ENCODE results near the gene IBA57.
A peak's percentile ranks its signal among the peaks of the same experiment; 100 is the strongest.

The IBA57 gene

DNA sequence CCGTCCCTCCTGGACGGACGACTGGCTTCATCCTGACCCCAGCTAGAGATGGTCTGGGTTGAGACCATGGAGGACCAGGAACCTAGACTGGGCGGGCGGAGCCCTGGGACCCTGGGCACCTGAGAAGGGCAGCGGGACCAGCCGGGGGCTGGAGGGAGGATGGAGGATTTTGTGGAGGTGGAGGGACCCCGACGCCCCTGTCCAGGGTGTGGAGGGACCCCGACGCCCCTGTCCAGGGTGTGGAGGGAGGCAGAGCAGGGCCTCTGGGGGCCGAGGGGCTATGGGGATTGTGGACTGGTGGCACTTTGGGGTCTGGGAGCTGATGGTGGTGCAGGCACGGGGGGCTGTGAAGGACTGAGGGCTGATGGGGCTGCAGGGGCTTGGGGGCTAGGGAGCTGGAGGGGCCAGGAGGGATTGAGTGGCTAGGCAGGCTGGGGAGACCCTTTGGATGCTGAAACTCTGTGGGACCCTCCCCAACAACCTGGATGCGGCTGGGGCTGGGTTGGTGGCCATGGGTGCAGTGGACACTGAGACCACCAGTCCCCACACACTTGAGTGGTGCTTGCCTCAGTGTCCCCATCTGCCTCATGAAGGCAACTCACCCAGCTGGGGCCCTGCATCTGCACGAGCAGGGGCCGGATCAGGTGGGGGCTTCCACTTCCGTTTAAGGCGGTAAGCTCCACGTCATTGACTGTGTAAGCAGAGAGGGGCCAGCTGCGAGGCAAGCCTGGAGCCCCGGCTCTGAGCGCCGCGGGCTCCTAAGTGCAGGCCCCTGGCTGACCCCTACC lies 8.5 kb upstream of the IBA57 start:
- peak; percentile 24 for DNase-seq

DNA sequence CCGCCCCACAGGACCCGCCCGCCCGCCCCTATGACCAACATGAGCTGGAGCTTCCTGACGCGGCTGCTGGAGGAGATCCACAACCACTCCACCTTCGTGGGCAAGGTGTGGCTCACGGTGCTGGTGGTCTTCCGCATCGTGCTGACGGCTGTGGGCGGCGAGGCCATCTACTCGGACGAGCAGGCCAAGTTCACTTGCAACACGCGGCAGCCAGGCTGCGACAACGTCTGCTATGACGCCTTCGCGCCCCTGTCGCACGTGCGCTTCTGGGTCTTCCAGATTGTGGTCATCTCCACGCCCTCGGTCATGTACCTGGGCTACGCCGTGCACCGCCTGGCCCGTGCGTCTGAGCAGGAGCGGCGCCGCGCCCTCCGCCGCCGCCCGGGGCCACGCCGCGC lies 7.9 kb upstream of the IBA57 start:
- no peak for DNase-seq

DNA sequence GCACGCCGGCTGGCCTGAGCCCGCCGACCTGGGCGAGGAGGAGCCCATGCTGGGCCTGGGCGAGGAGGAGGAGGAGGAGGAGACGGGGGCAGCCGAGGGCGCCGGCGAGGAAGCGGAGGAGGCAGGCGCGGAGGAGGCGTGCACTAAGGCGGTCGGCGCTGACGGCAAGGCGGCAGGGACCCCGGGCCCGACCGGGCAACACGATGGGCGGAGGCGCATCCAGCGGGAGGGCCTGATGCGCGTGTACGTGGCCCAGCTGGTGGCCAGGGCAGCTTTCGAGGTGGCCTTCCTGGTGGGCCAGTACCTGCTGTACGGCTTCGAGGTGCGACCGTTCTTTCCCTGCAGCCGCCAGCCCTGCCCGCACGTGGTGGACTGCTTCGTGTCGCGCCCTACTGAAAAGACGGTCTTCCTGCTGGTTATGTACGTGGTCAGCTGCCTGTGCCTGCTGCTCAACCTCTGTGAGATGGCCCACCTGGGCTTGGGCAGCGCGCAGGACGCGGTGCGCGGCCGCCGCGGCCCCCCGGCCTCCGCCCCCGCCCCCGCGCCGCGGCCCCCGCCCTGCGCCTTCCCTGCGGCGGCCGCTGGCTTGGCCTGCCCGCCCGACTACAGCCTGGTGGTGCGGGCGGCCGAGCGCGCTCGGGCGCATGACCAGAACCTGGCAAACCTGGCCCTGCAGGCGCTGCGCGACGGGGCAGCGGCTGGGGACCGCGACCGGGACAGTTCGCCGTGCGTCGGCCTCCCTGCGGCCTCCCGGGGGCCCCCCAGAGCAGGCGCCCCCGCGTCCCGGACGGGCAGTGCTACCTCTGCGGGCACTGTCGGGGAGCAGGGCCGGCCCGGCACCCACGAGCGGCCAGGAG lies 7.2 kb upstream of the IBA57 start:
- no peak for DNase-seq

DNA sequence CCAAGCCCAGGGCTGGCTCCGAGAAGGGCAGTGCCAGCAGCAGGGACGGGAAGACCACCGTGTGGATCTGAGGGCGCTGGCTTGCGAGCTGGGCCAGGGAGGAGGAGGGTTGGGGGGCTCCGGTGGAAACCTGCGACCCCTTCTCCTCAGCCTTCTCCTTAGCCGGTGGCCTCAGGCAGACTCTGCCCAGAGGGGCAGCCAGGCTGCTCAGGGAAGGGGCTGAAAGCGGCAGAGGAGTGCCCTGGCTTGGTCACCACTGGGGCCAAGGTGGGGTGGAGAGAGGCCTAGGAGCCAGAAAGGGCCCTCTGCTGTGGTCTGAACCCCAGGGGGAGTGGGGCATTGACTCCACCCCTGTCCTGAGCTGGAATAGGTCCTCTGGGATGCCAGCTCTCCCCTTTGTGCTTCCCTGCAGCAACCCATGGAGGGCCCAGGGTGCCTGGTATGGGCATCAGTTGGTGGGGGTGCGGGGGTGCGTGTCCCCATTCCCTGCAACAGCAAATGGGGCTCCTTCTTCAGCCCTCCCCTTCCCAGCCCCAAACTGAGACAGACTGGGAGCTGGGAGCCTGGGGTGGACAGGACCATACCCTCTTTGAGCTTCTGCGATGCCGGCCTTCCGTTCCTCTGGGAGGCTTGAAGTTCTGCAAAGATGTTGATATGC lies 6.5 kb upstream of the IBA57 start:
- DNase-seq = no peak

DNA sequence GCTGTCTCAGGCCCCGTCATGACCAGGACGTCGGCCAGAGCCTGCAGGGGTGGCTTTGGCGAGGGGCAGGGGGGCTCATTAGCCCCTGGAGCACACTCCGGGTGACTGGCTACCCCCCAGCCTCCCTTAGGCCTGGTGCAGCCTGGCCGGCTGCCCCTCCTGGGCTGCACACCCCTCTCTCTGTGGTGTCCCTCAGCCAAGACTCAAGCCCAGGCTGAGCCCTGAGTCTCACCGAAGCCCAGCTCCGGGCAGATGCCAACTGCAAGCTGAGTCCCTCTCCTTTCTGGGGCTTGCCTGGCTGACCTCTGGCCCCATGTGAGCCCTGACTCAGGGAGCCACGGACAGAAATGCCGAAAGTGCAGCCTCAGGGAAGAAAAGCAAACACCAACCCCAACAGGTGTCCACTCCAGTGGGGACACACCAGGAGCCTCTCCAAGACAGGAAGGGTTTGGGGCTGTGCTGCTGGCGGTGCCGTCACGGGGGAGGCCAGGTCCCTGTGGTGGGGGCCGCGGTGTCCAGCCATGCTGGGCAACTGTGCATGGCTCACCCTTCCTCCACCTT lies 5.3 kb upstream of the IBA57 start:
- no peak for DNase-seq

DNA sequence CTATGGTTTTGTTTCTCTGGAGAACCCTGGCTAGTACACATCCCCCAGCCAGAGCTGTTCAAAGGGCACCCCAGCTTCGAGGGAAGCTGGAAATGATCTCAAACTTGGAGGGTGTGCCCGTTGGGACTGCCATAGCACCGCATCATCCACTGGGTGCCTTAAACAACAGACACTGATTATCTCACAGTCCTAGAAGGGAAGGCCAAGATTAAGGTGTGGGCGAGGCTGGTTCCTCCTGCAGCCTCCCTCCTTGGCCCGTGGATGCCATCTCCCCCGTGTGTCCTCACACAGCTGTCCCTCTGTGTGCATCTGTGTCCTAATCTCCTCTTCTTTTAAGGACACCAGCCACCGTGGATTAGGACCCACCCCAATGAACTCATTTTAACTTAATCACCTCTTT lies 4.2 kb upstream of the IBA57 start:
- no peak for DNase-seq

DNA sequence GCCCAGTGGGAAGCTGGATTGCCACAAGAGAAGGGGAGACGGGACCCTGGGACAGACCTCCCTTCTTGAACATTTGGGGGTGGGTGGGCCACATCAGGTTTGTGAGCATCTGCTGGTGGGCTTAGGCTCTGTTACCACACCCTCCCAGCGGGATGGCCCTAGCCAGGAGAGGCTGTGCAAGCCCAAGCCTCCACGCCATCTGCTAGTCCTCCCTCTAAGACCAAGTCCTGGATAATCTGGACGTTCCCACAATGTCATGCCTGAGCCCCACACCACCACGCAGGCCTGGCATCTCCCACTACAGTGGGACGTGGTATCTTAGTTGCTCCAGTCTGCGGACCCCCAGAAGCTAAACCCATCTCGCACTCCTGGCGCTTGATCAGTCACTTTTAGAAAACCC lies 3.7 kb upstream of the IBA57 start:
- DNase-seq = no peak

DNA sequence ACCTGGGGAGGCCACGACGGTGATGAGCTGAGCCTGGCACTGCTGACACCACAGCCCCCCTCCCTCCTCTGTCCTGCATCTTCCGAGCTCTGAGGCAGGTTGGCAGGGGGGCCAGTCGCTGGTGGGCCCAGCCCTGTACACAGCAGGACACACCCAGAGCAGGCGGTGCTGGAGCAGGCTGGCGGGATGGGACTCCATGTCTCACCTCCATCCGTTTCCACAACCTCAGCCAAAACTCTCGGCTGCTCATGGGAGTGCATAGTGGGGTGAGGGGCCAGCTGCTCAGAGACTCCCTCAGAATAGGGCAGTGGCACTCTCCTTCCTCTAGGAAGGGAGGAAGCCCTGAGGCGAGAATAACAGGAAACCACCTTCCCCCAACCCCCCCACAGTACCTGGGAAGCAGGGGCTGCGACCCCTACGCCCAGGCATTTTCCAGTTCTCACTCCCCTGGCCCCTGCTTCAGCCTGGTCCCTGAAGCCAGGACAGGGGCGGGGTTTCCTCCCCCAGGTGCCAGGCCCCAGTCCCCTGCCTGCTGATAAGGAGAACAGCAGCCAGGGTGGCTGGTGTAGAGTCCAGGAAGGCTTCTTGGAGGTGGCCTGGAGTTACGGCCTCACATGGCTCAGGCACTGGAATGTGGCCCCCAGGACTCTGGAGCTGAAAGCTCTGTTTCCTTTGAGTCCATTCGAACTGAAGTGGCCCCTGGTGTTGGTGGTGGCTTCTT lies 3.2 kb upstream of the IBA57 start:
- no peak for DNase-seq

DNA sequence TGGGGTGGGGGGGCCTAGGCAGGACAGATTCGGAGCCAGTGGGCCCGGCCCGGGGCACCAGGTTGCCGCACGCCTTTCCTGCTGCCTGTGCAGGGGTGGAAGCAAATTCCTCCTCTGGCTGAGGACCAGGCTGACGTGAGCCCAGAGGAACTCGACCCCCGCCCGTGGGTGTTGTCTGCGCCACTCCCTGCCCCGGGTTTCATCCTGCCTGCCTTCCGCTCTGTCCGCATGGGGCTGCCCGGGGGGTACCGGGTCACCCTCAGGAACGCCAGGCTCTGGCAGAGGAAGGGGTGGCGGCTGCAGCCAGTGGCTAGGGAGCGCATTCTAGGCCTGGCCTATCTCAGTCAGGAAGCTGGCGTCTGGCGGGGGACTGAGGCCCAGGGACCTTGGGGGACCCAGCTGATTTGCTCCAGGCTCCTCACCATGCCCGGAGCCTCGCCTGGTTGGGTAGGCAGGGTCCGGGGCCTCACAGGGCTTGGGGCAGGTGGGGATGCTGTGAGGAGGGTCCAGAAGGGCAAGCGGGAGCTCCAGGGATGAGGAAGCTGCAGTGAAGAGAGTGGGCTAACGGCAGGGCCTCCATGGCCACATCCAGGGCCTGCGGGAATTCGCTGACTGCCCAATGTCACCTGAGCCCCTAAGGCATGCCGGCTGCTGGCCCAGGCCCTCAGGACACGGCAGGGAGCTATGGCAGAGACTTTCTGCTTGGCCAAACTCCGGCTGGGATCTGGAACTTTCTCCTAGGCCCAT lies 2.4 kb upstream of the IBA57 start:
- no peak for DNase-seq

DNA sequence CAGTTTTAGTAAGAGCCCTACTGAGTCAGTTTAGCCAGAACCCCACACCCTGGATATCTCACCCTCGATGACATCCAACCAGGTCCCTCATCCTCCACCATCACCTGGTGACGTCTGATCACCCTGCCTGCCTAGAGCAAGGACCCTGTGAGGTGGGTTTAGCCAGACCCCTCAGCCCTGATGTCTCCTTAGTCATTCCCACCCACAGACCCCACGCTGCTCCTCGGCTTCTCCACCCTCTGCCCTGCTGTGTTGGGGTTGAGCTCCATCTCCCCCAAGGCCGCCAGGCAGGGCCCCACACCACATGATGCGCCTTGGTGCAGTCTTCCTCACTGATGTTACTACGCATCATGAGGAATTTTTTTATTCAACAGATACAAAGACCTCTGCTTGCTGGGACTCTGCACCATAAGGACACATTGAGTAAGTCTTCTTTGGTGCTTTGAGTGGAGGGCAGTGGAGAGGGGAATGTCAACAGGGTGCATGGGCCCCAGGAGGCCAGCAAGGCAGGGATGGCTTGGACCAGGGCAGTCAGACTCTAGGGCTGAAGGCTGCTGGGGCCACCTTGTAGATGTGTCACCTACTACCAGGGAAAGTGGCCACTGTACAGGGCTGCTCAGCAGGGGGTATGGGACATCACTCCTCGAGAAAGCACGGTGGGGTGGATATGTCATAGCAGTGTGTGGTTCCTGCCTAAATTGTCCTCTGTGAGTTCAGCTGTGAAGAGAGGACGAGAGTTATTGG lies 1.7 kb upstream of the IBA57 start:
- DNase-seq = no peak

DNA sequence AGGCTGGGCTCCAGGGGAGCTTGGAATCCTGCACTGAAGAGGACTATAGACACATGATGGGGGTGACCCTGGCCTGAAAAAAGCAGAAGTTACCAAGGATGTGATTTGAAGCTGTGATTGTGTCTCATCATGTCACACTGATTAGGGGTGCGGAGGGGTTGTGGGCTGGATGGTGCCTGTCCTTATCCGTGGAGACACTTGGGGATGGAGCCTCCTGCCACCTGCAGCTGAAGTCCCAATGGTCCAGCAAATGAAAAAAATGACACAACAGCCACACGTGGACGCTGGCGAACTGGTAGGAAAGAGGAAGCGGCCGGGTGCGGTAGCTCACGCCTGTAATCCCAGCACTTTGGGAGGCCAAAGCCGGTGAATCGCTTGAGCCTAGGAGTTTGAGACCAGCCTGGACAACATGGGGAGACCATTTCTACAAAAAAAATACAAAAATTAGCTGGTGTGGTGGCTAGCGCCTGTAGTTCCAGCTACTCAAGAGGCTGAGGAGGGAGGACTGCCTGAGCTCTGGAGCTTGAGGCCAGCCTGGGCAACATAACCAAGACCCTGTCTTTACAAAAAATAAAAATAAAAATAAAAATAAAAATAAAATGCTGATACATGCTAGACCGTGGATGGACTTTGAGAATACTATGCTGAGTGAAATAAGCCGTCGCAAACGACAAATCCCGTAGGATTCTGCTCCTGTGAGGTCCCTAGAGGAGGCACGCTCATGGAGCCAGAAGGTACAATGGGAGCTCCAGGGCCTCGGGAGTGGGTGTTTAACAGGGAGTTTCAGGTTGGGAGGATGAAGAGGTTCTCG lies 838 bp upstream of the IBA57 start:
- no peak for DNase-seq

DNA sequence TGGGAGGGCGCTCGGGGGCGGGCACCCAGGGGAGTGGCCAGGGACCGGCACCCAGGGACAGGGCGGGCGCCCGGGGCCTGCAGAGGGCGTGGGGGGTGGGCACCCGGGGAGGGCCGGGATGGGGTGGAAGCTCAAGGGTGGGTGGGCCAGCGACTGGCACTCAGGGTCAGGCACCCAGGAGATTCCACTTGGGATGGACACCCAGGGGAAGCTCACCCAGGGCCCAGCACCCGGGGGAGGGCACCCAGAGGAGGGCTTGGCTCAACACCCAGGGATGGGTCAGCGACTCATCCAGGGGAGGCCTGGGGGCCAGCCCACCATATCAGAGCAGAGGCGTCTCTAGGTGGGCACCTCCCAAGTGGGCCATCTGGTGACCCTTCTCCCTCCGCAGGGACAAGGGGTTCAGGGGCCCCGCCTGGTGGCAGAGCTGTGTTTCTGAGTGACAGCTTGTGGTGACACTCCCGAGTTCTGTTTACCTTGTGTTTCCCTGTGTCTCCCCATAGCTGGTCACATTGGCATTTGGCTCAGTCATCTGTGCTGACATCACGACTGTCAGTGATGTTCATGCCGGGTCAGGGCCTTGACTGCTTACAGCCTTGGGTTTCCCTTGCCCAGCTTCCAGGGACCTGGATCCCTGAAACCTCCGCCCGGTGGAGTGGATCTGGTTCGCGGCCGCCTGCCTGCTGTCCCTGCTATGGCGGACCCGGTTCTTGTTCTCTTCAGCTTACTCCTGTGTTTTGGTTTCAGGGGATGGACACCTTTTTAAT lies 749 bp downstream of the IBA57 start:
- DNase-seq = peak; percentile 48

DNA sequence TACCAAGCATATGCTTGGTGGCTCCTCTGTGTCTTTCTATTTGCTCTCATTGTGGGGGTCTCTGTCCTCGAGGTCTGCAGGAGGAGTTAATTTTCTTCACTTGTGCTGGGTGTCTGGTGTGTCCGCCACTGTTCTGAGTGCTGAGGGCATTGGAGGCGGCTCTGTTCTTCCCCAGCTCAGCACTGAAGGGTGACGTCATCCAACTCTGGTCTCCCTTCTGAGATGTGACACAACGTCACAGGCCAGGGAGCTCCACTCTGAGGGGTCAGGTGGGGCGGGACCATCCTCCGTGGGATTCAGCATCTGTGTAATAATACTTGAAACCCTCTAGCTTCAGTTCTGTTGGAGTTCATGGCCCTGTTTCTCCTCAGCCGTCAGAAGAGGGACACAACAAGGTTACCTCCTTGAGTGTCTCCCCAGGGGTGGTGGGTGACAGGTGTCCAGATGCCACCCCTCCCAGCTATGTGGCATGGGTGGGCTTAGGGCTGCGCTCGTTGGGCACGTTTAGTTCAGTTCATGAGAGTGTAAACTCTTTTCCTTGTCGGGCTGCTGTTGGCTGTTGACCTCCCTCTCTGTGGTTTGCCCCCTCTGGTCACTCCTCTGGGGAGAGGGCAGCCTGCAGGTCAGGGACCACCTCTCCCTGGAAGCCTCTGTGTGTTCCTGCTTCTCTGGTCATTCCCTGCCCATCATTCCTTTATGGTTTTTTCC lies 3.1 kb downstream of the IBA57 start:
- no peak for DNase-seq

DNA sequence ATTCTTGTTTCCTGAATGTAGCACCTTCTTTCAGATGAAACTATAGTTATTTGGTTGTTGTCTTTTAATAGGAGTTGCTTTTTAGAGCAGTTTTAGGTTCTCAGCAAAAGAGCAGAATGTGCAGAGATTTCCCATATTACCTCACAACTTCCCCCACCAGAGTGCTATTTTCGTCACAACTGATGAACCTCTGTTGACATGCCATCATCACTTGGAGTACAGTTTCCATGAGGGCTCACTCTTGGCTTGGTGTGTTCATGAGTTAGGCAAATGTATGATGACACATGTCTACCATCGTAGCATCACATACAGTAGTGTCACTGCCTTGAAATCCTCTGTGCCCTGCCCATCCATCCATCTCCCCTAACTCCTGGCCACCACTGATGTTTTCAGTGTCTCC lies 3.7 kb downstream of the IBA57 start:
- no peak for DNase-seq

DNA sequence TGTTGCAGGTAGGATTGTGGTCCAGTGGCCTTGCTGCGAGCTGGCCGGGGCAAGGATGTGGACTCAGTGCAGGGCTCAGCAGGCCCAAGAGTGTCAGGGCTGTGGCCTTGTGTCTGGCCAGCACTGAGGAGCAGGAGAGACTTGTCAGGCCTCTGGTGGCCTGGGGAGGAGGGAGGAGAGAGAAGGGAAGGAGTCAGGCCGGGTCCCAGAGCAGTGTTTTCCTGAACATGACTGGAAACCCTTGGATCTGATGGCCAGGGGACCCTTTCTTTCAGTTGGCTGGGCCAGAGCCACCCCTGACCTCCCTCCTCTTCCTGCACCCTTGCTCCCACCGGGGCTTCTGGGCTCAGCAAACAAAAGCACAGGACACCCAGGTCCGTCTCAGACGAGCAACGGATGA lies 5.1 kb downstream of the IBA57 start:
- DNase-seq = no peak

DNA sequence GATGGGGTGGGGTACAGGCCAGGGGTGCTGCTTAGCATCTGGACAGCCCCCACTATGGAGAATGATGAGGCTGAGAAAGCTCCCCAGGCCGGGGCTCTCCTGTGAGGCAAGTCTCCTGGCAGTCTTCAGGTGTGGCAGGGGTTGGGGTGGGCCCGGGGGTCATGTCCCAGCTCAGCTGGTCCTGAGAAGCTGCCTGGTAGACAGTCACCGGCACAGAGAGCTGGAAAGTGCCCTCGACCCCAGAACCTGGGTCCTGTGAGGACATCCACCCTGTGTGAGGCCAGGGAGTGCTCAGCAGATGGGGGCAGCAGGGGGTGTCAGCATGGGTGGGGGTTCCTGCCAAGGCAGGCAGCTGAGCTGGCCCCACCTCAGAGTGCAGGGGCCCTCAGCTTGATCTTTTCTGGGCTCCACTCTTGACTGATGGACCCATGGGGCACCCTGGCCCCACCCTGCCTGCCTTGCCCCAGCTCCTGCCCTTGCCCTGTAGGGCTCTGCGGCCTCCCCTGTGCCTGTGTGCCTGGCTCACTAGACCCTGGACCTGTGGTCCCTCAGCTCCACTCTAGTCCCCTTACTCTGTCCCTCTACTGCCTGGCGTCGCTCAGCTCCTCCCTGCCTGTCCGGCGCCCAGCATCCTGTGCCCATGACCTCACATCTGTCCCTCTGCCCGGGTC lies 5.8 kb downstream of the IBA57 start:
- no peak for DNase-seq

DNA sequence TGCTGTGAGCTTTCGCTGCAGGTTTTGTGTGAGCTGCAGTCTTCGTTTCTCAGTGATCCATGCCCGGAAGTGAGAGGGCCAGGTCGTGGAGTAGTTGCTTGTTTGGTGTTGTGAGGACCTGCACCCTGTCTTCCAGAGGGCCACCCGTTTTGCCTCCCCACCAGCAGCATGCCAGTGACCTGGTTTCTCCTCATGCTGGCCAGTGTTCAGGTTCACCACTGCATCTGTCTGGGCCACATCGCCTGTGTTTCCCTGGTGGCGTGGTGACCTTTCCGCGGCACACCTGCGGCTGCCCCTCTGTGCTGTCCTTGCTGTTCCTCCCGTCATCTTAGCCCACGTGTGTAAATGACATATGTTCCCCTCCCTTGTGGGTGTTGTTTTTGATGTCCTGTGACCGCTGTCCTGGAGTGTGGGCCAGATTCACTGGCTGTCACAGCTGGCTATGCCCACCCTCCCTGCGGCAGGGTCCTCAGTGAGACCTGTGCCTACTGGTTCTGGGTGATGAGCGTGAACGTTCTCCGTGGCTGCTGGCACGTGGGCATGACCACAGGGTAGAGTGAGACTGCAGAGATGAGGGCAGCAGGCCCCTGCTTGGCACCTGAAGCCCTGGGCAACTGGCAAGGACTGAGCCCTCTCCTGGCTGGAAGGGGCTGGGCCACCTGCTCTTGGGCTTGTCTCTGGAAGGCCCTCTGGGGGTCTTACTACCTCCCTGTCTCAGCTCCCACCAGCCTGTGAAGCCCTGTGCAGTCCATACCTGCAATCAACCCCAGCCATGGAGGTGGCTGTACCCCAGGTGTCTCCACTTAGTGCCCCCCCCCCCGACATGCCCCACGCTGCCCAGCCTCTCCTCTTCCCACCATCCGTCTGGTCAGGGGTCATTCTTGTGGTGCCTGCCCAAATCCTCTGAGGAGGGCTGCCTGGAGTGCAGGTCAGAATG lies 7.3 kb downstream of the IBA57 start:
- DNase-seq = no peak

Data from effector CD8-positive, alpha-beta T cell (primary cell).